Ascending aorta (tissue), 2 donors: ENCODE data around the gene CFAP68. TPM values are rescaled to one million over a fixed set of nuclear protein-coding genes. Genes with fewer than 3 reads are reported as not detected.
A peak's percentile ranks its signal among the peaks of the same experiment; 100 is the strongest.
"Not testable (repeated sequence)": the region's sequence is repeated elsewhere in the genome, so short reads cannot be mapped to it uniquely, and the experiment has no call there.

Source experiments
- DNase-seq, 2 donors: peaks; one replicate each; pipeline ENCODE4 v3.0.0-alpha.2; 2019; ENCODE audit warnings: low spot score in 2 of 2
- H3K27ac ChIP-seq, 2 donors: fragments of 200-600 bp; sonication (generic); one replicate each; pipeline ENCODE4 v1.5.1; 2016 to 2017; ENCODE audit warnings: mild to moderate bottlenecking in 1 of 2
- H3K27me3 ChIP-seq: fragments of 200-600 bp; sonication (generic); one replicate; pipeline ENCODE4 v1.5.1; 2017
- H3K36me3 ChIP-seq, 2 donors: fragments of 200-600 bp; sonication (generic); one replicate each; pipeline ENCODE4 v1.5.1; 2016
- H3K4me1 ChIP-seq, 2 donors: fragments of 200-600 bp; sonication (generic); one replicate each; pipeline ENCODE4 v1.5.1; 2016 to 2017; ENCODE audit warnings: mild to moderate bottlenecking in 1 of 2
- H3K4me3 ChIP-seq, 2 donors: fragments of 200-600 bp; sonication (generic); one replicate each; pipeline ENCODE4 v1.5.1; 2016 to 2017; ENCODE audit warnings: mild to moderate bottlenecking in 1 of 2
- H3K9me3 ChIP-seq, 2 donors: fragments of 200-600 bp; sonication (generic); one replicate each; pipeline ENCODE4 v1.5.1; 2016
- CTCF ChIP-seq, 3 experiments: fragments of 200-600 bp in 2 of 3; fragments of 450-650 bp in 1 of 3; sonication (generic) in 2 of 3; IDR thresholded peaks; one replicate each; pipeline ENCODE4 v1.5.1; 2016 to 2019; ENCODE audit warnings: antibody characterized with exemption in 3 of 3, mild to moderate bottlenecking in 1 of 3, moderate library complexity in 1 of 3
- intact Hi-C: fragments of 100-400 bp; cut with DNase I; formaldehyde crosslinking; loops from one replicate; pipeline ENCODE4 v1.15.1; 2023
- total RNA-seq: library from RNA; depleted of rRNA; stranded (reverse); fragments of >200 nt; gene quantifications from one replicate; pipeline ENCODE4 v1.1.0, GENCODE V29; 2016

Gene CFAP68
- total RNA-seq, 1 donor from 2014 or later = not detected

GRCh38 chr11:111882202-111882601 lies 2.9 kb downstream of the CFAP68 start:
- no peaks in the 10 kb centered on the region for H3K9me3 ChIP-seq
- no peak overlapping the region for H3K27ac ChIP-seq
- H3K27me3 ChIP-seq = no peaks in the 10 kb centered on the region
- no peak for DNase-seq
- H3K4me1 ChIP-seq = peaks cover 0 to 11% of the 10 kb centered on the region in 2 donors
- intact Hi-C loops = no loop called here
- no peak for TF ChIP-seq CTCF (IDR thresholded peaks at IDR 0.05)
- H3K36me3 ChIP-seq = no peaks in the 10 kb centered on the region
- H3K4me3 ChIP-seq = no peak overlapping the region

GRCh38 chr11:111885053-111885452 lies 5.7 kb downstream of the CFAP68 start:
- DNase-seq, H3K9me3 ChIP-seq, H3K27me3 ChIP-seq, H3K27ac ChIP-seq, H3K4me3 ChIP-seq, H3K36me3 ChIP-seq, intact Hi-C loops, H3K4me1 ChIP-seq: not testable (repeated sequence)

- Histone ChIP-seq H3K4me3 (no peak overlapping the region), H3K27ac (no peak overlapping the region), H3K4me1 (no peaks in the 10 kb centered on the region), H3K27me3 (no peaks in the 10 kb centered on the region), H3K9me3 (no peaks in the 10 kb centered on the region), H3K36me3 (no peaks in the 10 kb centered on the region)
- DNase-seq = no peak
- no peak for TF ChIP-seq CTCF (IDR thresholded peaks at IDR 0.05)
- intact Hi-C loops = no loop called here
Observed at GRCh38 chr11:111886032-111886431, 6.7 kb downstream of the CFAP68 start.

- peaks cover 0 to 4% of the 10 kb centered on the region in 2 donors for H3K9me3 ChIP-seq
- DNase-seq = no peak
Observed at GRCh38 chr11:111886844-111887243, 7.5 kb downstream of the CFAP68 start.

GRCh38 chr11:111905411-111905810 lies 26.1 kb downstream of the CFAP68 start:
- Histone ChIP-seq H3K36me3 (peaks cover 8 to 30% of the 10 kb centered on the region in 2 donors), H3K4me1 (peaks cover 0 to 4% of the 10 kb centered on the region in 2 donors), H3K9me3 (no peaks in the 10 kb centered on the region), H3K4me3 (no peak overlapping the region), H3K27me3 (no peaks in the 10 kb centered on the region), H3K27ac (no peak overlapping the region)
- DNase-seq = no peak
- no peak for TF ChIP-seq CTCF (IDR thresholded peaks at IDR 0.05)
- intact Hi-C loops = no loop called here

More at GRCh38 chr11:111886844-111887243, 7.5 kb downstream of the CFAP68 start:
- no peaks in the 10 kb centered on the region for H3K4me1 ChIP-seq
- no peak overlapping the region for H3K4me3 ChIP-seq
- H3K27ac ChIP-seq = no peak overlapping the region
- intact Hi-C loops = no loop called here
- TF ChIP-seq CTCF (IDR thresholded peaks at IDR 0.05) = no peak
- no peaks in the 10 kb centered on the region for H3K27me3 ChIP-seq
- H3K36me3 ChIP-seq = no peaks in the 10 kb centered on the region

- Histone ChIP-seq H3K9me3 (no peaks in the 10 kb centered on the region), H3K27me3 (no peaks in the 10 kb centered on the region), H3K4me3 (no peak overlapping the region), H3K4me1 (peaks cover 0 to 4% of the 10 kb centered on the region in 2 donors), H3K36me3 (peaks cover 8 to 30% of the 10 kb centered on the region in 2 donors), H3K27ac (peak overlapping the region; percentile 9 to 35)
- intact Hi-C loops = no loop called here
- TF ChIP-seq CTCF (IDR thresholded peaks at IDR 0.05) = no peak
- DNase-seq = no peak
Observed at GRCh38 chr11:111906680-111907079, 27.3 kb downstream of the CFAP68 start.
